HL-60 (cell line): ENCODE results near the gene TBC1D22A.

Experiments
- DNase-seq, 2 experiments: peaks; one replicate each; pipeline ENCODE4 v3.0.0-alpha.2; 2010 to 2020; ENCODE audit warnings: low read depth in 1 of 2, low spot score in 1 of 2
- H3K27ac ChIP-seq: fragments of 250-450 bp; sonication (Bioruptor Pico); replicated peaks from 2 replicates; pipeline ENCODE4 v1.5.1; 2020; ENCODE audit warnings: mild to moderate bottlenecking, moderate library complexity
- H3K27me3 ChIP-seq: fragments of 250-450 bp; sonication (Bioruptor Pico); 2 replicates; pipeline ENCODE4 v1.5.1; 2021; ENCODE audit warnings: mild to moderate bottlenecking, moderate library complexity; ENCODE audit not compliant: insufficient read depth, poor library complexity, severe bottlenecking
- H3K4me3 ChIP-seq: replicated peaks from 2 replicates; pipeline ENCODE4 v1.5.1; 2011; ENCODE audit warnings: mild to moderate bottlenecking, control low read depth, low read length; ENCODE audit not compliant: insufficient read depth
- CTCF ChIP-seq: IDR thresholded peaks from one replicate; pipeline ENCODE4 v1.5.1; 2011; ENCODE audit warnings: low read length, control low read depth, inconsistent platforms; ENCODE audit not compliant: insufficient read depth
- GABPA ChIP-seq: IDR thresholded peaks from 2 replicates; pipeline ENCODE4 v1.6.1; 2012; ENCODE audit warnings: low read depth
- POLR2AphosphoS5 ChIP-seq: IDR thresholded peaks from 2 replicates; pipeline ENCODE4 v1.6.1; 2012; ENCODE audit warnings: low read depth
- REST ChIP-seq: IDR thresholded peaks from 2 replicates; pipeline ENCODE4 v1.6.1; 2012; ENCODE audit warnings: low read depth; ENCODE audit not compliant: insufficient replicate concordance
- SPI1 ChIP-seq: IDR thresholded peaks from 2 replicates; pipeline ENCODE4 v1.6.1; 2012; ENCODE audit warnings: low read depth, mild to moderate bottlenecking, borderline replicate concordance

The TBC1D22A gene

GRCh38 chr22:46946383-46946962 lies 184.0 kb downstream of the TBC1D22A start:
- TF ChIP-seq GABPA (no peak), SPI1 (no peak), REST (no peak), POLR2AphosphoS5 (no peak), CTCF (no peak)
- no peak overlapping the region for H3K27ac ChIP-seq
- no peaks in the 10 kb centered on the region for H3K27me3 ChIP-seq
- H3K4me3 ChIP-seq: no peak overlapping the region
- DNase-seq: no peak

- Histone ChIP-seq H3K27me3 (no peaks in the 10 kb centered on the region), H3K4me3 (no peak overlapping the region), H3K27ac (no peak overlapping the region)
- DNase-seq: no peak
- no peak for TF ChIP-seq SPI1
- TF ChIP-seq GABPA: no peak
- TF ChIP-seq POLR2AphosphoS5: no peak
- no peak for TF ChIP-seq CTCF
- no peak for TF ChIP-seq REST
Observed at GRCh38 chr22:46947516-46948257, 185.2 kb downstream of the TBC1D22A start.

GRCh38 chr22:46948411-46949144 lies 186.1 kb downstream of the TBC1D22A start:
- DNase-seq: no peak
- no peak for TF ChIP-seq POLR2AphosphoS5
- Histone ChIP-seq H3K27me3 (no peaks in the 10 kb centered on the region), H3K27ac (no peak overlapping the region), H3K4me3 (no peak overlapping the region)

GRCh38 chr22:46951350-46951749 lies 188.9 kb downstream of the TBC1D22A start:
- Histone ChIP-seq H3K4me3 (no peak overlapping the region), H3K27ac (no peak overlapping the region), H3K27me3 (no peaks in the 10 kb centered on the region)
- DNase-seq: no peak
- no peak for TF ChIP-seq REST
- no peak for TF ChIP-seq SPI1
- TF ChIP-seq GABPA: no peak
- TF ChIP-seq CTCF: no peak
- TF ChIP-seq POLR2AphosphoS5: no peak
